HCT116 (cell line): ENCODE measurements around the gene RASL11A. TPM values are rescaled to one million over a fixed set of nuclear protein-coding genes. Genes with fewer than 3 reads are reported as not detected.
A peak's percentile ranks its signal among the peaks of the same experiment; 100 is the strongest.
"Not testable (repeated sequence)": the region's sequence is repeated elsewhere in the genome, so short reads cannot be mapped to it uniquely, and the experiment has no call there.

Experiments used
- ATAC-seq: fragments of 200-7000 bp; cut with Tn5 transposase; 2 replicates; pipeline ENCODE4 v1.9.1; 2020; ENCODE audit warnings: mild to moderate bottlenecking, moderate library complexity
- BruUV-seq: library from RNA; stranded (reverse); fragments of 400-500 nt; replicated peaks from 2 replicates; lab custom pipeline; 2021; lab: Mats Ljungman, UMichigan
- CTCF ChIA-PET: fragments of 300-600 bp; sonication (Branson Sonifier 250); formaldehyde crosslinking; loops from one replicate; lab custom pipeline; 2021; ENCODE audit warnings: antibody characterized with exemption; lab: Charles Lee
- POLR2A ChIA-PET: fragments of 300-600, 350-600 bp; sonication (Branson Sonifier 250); formaldehyde crosslinking; loops from one replicate; lab custom pipeline; 2021; ENCODE audit warnings: antibody characterized with exemption; lab: Charles Lee
- RAD21 ChIA-PET, 2 experiments: fragments of 300-600 bp; sonication (Branson Sonifier 250); formaldehyde crosslinking; loops; one replicate each; lab custom pipeline; 2023; ENCODE audit warnings: low total read pairs in 2 of 2; ENCODE audit not compliant: uncharacterized antibody in 2 of 2, unreplicated experiment in 2 of 2, low non-redundant PET in 1 of 2; lab: Charles Lee
- DNase-seq: peaks from one replicate; pipeline ENCODE4 v3.0.0-alpha.2; 2010; ENCODE audit warnings: low read depth, low spot score
- H2AFZ ChIP-seq: fragments of 200-600 bp; shearing (Covaris generic), sonication (generic); 2 replicates; pipeline ENCODE4 v1.6.1; 2017; ENCODE audit warnings: low read depth, mixed run types, mixed read lengths, antibody characterized with exemption, low read length; ENCODE audit not compliant: poor library complexity, severe bottlenecking
- H3K27ac ChIP-seq: 2 replicates; pipeline ENCODE4 v1.5.1; 2012; ENCODE audit warnings: low read depth, low read length
- H3K27me3 ChIP-seq: fragments of 200-600 bp; sonication (generic); 2 replicates; pipeline ENCODE4 v1.6.1; 2016; ENCODE audit warnings: mixed run types, low read length, mixed read lengths; ENCODE audit not compliant: insufficient read depth
- H3K36me3 ChIP-seq, 2 experiments: fragments of 200-500 bp in 1 of 2; fragments of 200-600 bp in 1 of 2; sonication (Bioruptor generic) in 1 of 2; sonication (generic) in 1 of 2; 2 replicates each; pipeline versions ENCODE4 v1.5.1 to v1.6.1; 2014 to 2016; ENCODE audit warnings: low read length in 2 of 2, inconsistent platforms in 1 of 2, mixed read lengths in 1 of 2, mixed run types in 1 of 2; ENCODE audit not compliant: insufficient read depth in 2 of 2, control insufficient read depth in 1 of 2
- H3K4me1 ChIP-seq, 2 experiments: fragments of 200-600 bp in 1 of 2; sonication (generic) in 1 of 2; 2 replicates each; pipeline versions ENCODE4 v1.5.1 to v1.6.1; 2012 to 2017; ENCODE audit warnings: low read length in 2 of 2, inconsistent platforms in 1 of 2, mild to moderate bottlenecking in 1 of 2, mixed read lengths in 1 of 2, mixed run types in 1 of 2, moderate library complexity in 1 of 2; ENCODE audit not compliant: insufficient read depth in 2 of 2, control insufficient read depth in 1 of 2
- H3K4me2 ChIP-seq: fragments of 200-600 bp; sonication (generic); 2 replicates; pipeline ENCODE4 v1.6.1; 2017; ENCODE audit warnings: mixed run types, low read length, mixed read lengths
- H3K4me3 ChIP-seq, 2 experiments: fragments of 200-600 bp in 1 of 2; sonication (generic) in 1 of 2; replicated peaks in 1 of 2; 2 replicates each; pipeline ENCODE4 v1.5.1; 2011 to 2016; ENCODE audit warnings: low read length in 2 of 2, control low read depth in 1 of 2, low read depth in 1 of 2, mild to moderate bottlenecking in 1 of 2, mixed read lengths in 1 of 2, mixed run types in 1 of 2
- H3K79me2 ChIP-seq: fragments of 200-600 bp; sonication (generic); 2 replicates; pipeline ENCODE4 v1.6.1; 2017; ENCODE audit warnings: mild to moderate bottlenecking, mixed run types, low read length, moderate library complexity, mixed read lengths; ENCODE audit not compliant: insufficient read depth
- H3K9ac ChIP-seq: fragments of 200-600 bp; sonication (generic); 2 replicates; pipeline ENCODE4 v1.6.1; 2016; ENCODE audit warnings: low read length, mixed read lengths
- H3K9me2 ChIP-seq: fragments of 200-600 bp; sonication (generic), shearing (Covaris generic); 2 replicates; pipeline ENCODE4 v1.6.1; 2017; ENCODE audit warnings: mixed run types, mild to moderate bottlenecking, moderate library complexity; ENCODE audit not compliant: insufficient read depth
- H3K9me3 ChIP-seq, 2 experiments: fragments of 200-500 bp in 1 of 2; fragments of 200-600 bp in 1 of 2; sonication (Bioruptor generic) in 1 of 2; sonication (generic) in 1 of 2; 2 replicates each; pipeline ENCODE4 v1.6.1; 2014 to 2017; ENCODE audit warnings: low read length in 2 of 2, mixed read lengths in 2 of 2, inconsistent platforms in 1 of 2, low read depth in 1 of 2, mild to moderate bottlenecking in 1 of 2, mixed run types in 1 of 2, moderate library complexity in 1 of 2; ENCODE audit not compliant: control insufficient read depth in 1 of 2, insufficient read depth in 1 of 2
- H4K20me1 ChIP-seq: fragments of 200-600 bp; sonication (generic), shearing (Covaris generic); 2 replicates; pipeline ENCODE4 v1.6.1; 2017; ENCODE audit warnings: mixed run types, mild to moderate bottlenecking, moderate library complexity; ENCODE audit not compliant: insufficient read depth
- CEBPB ChIP-seq: IDR thresholded peaks from 2 replicates; pipeline ENCODE4 v1.6.1; 2012; ENCODE audit warnings: low read depth
- EGR1 ChIP-seq: IDR thresholded peaks from 2 replicates; pipeline ENCODE4 v1.6.1; 2012; ENCODE audit warnings: low read depth
- FOSL1 ChIP-seq: IDR thresholded peaks from 2 replicates; pipeline ENCODE4 v1.6.1; 2012; ENCODE audit warnings: low read depth
- RAD21 ChIP-seq: IDR thresholded peaks from 2 replicates; pipeline ENCODE4 v1.6.1; 2012; ENCODE audit warnings: low read depth, mild to moderate bottlenecking
- YY1 ChIP-seq: IDR thresholded peaks from 2 replicates; pipeline ENCODE4 v1.6.1; 2011; ENCODE audit warnings: low read length, low read depth, moderate library complexity, mild to moderate bottlenecking; ENCODE audit not compliant: insufficient replicate concordance; ENCODE audit errors: extremely low read depth
- ZNF274 ChIP-seq: fragments of 200-500 bp; sonication (Bioruptor generic); IDR thresholded peaks from 2 replicates; pipeline ENCODE4 v1.6.1; 2014; ENCODE audit warnings: mild to moderate bottlenecking, low read depth, low read length, inconsistent platforms
- intact Hi-C: fragments of 100-400 bp; cut with micrococcal nuclease; formaldehyde crosslinking; loops from 2 replicates; pipeline ENCODE4 v1.10.0; 2022
- total RNA-seq: library from RNA; stranded (reverse); gene quantifications from one replicate; pipeline ENCODE4 v1.2.1, GENCODE V29; 2021; ENCODE audit not compliant: unreplicated experiment
- TF ChIP-seq, protein P1 (sequence below): IDR thresholded peaks from 2 replicates; pipeline ENCODE4 v1.6.1; 2012
- TF ChIP-seq, protein P2 (sequence below): IDR thresholded peaks from 2 replicates; pipeline ENCODE4 v1.6.1; 2012

RASL11A gene
- total RNA-seq, 1 experiment from 2014 or later, result 5.0 TPM

DNA sequence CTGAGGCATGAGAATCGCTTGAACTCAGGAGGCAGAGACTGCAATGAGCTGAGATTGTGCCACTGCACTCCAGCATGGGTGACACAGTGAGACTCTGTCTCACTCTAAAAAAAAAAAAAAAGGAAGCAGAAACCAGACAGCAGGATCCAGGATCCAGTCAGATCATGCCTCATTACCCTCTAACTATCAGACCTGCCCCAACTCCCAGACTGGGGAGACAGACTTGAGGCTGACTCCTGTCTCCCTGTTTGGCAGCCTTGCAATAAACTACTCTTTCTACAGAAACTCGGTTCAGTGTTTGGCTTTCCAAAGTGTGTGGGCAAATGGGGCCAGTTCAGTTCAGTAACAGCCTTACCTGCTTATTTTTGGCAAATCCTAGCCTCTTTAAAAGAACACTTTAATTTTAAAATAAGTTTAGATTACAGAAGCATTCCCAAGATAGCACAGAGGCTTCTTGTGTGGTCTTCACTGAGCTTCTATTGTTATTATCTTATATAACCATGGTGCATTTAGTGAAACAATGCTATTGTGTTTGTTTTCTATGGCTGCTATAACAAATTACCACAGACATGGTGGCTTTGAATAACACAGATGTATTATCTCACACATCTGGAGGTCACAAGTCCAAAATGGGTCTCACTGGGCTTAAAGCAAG, 18.5 kb downstream of the RASL11A start:
- no peak overlapping the region for H3K9ac ChIP-seq
- BruUV-seq, result no TSS peak
- H2AFZ ChIP-seq, result no peak overlapping the region
- peaks cover 0 to 1% of the 10 kb centered on the region in 2 experiments; a peak in 1 of 4 replicates for H3K4me1 ChIP-seq
- no peak for ATAC-seq
- H3K27me3 ChIP-seq, result no peaks in the 10 kb centered on the region
- H3K4me2 ChIP-seq, result no peak overlapping the region
- no peak overlapping the region for H3K4me3 ChIP-seq
- H3K9me3 ChIP-seq, result no peaks in the 10 kb centered on the region
- intact Hi-C loops, result no loop called here
- ChIA-PET RAD21 (no interaction called here), CTCF (interaction anchor here (1.3 kb wide), 1 partner anchor 19 kb away, joined by 4 read pairs; the partner anchor contains the start of gene RASL11A), POLR2A (no interaction called here)
- no peaks in the 10 kb centered on the region for H3K79me2 ChIP-seq
- no peaks in the 10 kb centered on the region for H3K9me2 ChIP-seq
- no peak for TF ChIP-seq EGR1
- TF ChIP-seq YY1, result no peak
- TF ChIP-seq ZNF274, result no peak
- TF ChIP-seq, protein P1, sequence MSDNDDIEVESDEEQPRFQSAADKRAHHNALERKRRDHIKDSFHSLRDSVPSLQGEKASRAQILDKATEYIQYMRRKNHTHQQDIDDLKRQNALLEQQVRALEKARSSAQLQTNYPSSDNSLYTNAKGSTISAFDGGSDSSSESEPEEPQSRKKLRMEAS, result no peak
- TF ChIP-seq, protein P2, sequence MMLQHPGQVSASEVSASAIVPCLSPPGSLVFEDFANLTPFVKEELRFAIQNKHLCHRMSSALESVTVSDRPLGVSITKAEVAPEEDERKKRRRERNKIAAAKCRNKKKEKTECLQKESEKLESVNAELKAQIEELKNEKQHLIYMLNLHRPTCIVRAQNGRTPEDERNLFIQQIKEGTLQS, result no peak
- TF ChIP-seq FOSL1, result no peak
- no peak for TF ChIP-seq RAD21
- DNase-seq, result no peak
- H3K27ac ChIP-seq, result no peak overlapping the region
- H3K36me3 ChIP-seq, result no peaks in the 10 kb centered on the region
- H4K20me1 ChIP-seq, result no peaks in the 10 kb centered on the region

DNA sequence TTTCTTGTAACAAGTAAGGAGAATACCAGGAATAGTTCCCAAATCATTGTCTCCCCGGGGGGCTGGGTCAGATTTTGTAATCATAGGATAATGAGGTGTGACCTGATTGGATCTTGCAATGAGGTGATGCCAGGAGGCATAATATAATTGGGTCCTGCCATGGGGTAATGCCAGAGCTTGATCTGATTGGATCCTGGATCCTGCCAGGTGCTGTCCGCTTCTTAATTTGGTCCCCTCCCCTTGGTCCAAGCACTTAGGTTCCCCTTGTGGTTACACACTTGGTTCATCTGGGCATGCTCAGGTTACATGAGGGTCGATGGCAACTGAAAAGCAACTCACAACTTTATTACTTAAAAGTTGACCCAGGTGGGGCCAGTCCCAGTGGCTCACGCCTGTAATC, 20.1 kb downstream of the RASL11A start:
- no peak for TF ChIP-seq CEBPB
- no peak for TF ChIP-seq RAD21
- Histone ChIP-seq H3K4me2 (no peak overlapping the region), H3K9me2 (no peaks in the 10 kb centered on the region), H4K20me1 (no peaks in the 10 kb centered on the region), H2AFZ (no peak overlapping the region), H3K27ac (no peak overlapping the region), H3K36me3 (no peaks in the 10 kb centered on the region), H3K4me3 (no peak overlapping the region), H3K4me1 (no peaks in the 10 kb centered on the region), H3K9ac (no peak overlapping the region), H3K9me3 (no peaks in the 10 kb centered on the region), H3K79me2 (no peaks in the 10 kb centered on the region), H3K27me3 (no peaks in the 10 kb centered on the region)
- ChIA-PET POLR2A (no interaction called here), RAD21 (no interaction called here), CTCF (no interaction called here)
- BruUV-seq, result no TSS peak
- peak; percentile 54 for ATAC-seq
- intact Hi-C loops, result no loop called here
- DNase-seq, result no peak

DNA sequence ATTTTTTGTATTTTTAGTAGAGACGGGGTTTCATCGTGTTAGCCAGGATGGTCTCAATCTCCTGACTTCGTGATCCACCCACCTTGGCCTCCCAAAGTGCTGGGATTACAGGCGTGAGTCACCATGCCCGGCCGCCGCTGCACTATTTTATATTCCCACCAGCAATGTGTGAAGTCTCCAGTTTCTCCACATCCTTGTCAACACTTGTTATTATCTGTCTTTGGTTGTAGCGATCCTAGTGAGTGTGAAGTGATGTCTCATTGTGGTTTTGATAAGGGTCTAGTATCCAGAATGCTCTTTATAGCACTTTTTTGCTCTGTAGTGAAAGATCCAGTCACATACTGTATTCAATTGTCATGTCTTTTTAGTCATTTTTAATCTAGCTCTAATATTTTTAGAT, 21.3 kb downstream of the RASL11A start:
- H2AFZ ChIP-seq, ATAC-seq, H4K20me1 ChIP-seq, H3K27me3 ChIP-seq, H3K27ac ChIP-seq, H3K9me2 ChIP-seq, H3K36me3 ChIP-seq, H3K4me1 ChIP-seq, DNase-seq, H3K4me3 ChIP-seq, intact Hi-C loops, H3K9ac ChIP-seq, CTCF ChIA-PET, H3K4me2 ChIP-seq, POLR2A ChIA-PET, BruUV-seq, H3K9me3 ChIP-seq, H3K79me2 ChIP-seq, RAD21 ChIA-PET: not testable (repeated sequence)
